Heart left ventricle (tissue), 13 donors: Measurements from ENCODE around the gene PKDCC.

Experiments
- POLR2A ChIP-seq, 2 donors: fragments of 450-650 bp; IDR thresholded peaks; one replicate each; pipeline ENCODE4 v1.6.1; 2017; ENCODE audit warnings: antibody characterized with exemption in 2 of 2, mild to moderate bottlenecking in 2 of 2, moderate library complexity in 2 of 2
- TF ChIP-seq, protein P1 (sequence below), 12 donors: fragments of 200-600 bp; sonication (generic) in 4 of 12; IDR thresholded peaks; one replicate each; pipeline versions ENCODE4 v1.5.0 to v1.8.0; 2018 to 2022; ENCODE audit warnings: antibody characterized with exemption in 12 of 12, mild to moderate bottlenecking in 5 of 12
- donor health status: ischemic (EF 13 %, LVEDD 7.1; RV severe dilation, severe dysfunction).
- donor health status: DM: no; HTN: yes; CAD: no.
- donor health status: DM: no; HTN: no; CAD: no.
- donor health status: ischemic (EF 25% LVEDD 6.9; RV normal size, moderate dysfunction).
- donor health status: ischemic (EF 25% LVEDD 5.7; RV mildly dilated, moderate dysfunction).
- donor health status: ischemic (EF 35%, LVEDD 5.7; RV mildly dilated, moderate dysfunction).
- donor health status: nonischemic (EF 11% LVEDD 7.7; RV severe dilation, severe dysfunction).
- donor health status: DM: yes; HTN: yes; CAD: no.
- donor health status: PGD.
- donor health status: ischemic (EF 29% LVEDD 5.4; RV normal size, mild dysfunction).
- donor health status: nonischemic (EF 23%, LVEDD 6.1; RV moderate dilation, normal function).

- TF ChIP-seq, protein P1, sequence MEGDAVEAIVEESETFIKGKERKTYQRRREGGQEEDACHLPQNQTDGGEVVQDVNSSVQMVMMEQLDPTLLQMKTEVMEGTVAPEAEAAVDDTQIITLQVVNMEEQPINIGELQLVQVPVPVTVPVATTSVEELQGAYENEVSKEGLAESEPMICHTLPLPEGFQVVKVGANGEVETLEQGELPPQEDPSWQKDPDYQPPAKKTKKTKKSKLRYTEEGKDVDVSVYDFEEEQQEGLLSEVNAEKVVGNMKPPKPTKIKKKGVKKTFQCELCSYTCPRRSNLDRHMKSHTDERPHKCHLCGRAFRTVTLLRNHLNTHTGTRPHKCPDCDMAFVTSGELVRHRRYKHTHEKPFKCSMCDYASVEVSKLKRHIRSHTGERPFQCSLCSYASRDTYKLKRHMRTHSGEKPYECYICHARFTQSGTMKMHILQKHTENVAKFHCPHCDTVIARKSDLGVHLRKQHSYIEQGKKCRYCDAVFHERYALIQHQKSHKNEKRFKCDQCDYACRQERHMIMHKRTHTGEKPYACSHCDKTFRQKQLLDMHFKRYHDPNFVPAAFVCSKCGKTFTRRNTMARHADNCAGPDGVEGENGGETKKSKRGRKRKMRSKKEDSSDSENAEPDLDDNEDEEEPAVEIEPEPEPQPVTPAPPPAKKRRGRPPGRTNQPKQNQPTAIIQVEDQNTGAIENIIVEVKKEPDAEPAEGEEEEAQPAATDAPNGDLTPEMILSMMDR (IDR thresholded peaks at IDR 0.05), result no peak
- no peak for TF ChIP-seq POLR2A (IDR thresholded peaks at IDR 0.05)
These were observed 2.9 kb upstream of the PKDCC start for GRCh38 chr2:42044939-42045338.
